B cell (primary cell): ENCODE measurements around the gene LGI1. TPM values are rescaled to one million over a fixed set of nuclear protein-coding genes. Genes with fewer than 3 reads are reported as not detected.

ENCODE experiments used
- ATAC-seq: fragments of 200-7000 bp; cut with Tn5 transposase; one replicate; pipeline ENCODE4 v1.10.0; 2021; ENCODE audit warnings: low read depth, mild to moderate bottlenecking, moderate number of reproducible peaks, moderate library complexity
- CTCF ChIA-PET: fragments of 350-600 bp; sonication (Branson Sonifier 250); formaldehyde crosslinking; loops from one replicate; lab custom pipeline; 2021; ENCODE audit warnings: antibody characterized with exemption, inconsistent platforms; lab: Charles Lee
- POLR2A ChIA-PET: fragments of 350-600 bp; sonication (Branson Sonifier 250); formaldehyde crosslinking; loops from one replicate; lab custom pipeline; 2021; ENCODE audit warnings: antibody characterized with exemption; lab: Charles Lee
- DNase-seq: peaks from one replicate; pipeline ENCODE4 v3.0.0; 2013
- H2AFZ ChIP-seq: 2 replicates; pipeline ENCODE4 v1.6.1; 2012; ENCODE audit warnings: mild to moderate bottlenecking, low read depth, low read length; ENCODE audit not compliant: insufficient read depth, poor library complexity, severe bottlenecking
- H3K27ac ChIP-seq, 2 donors: 1 replicate in 1 of 2; 2 replicates in 1 of 2; pipeline ENCODE4 v1.5.1; 2012 to 2013; ENCODE audit warnings: low read length in 2 of 2, mild to moderate bottlenecking in 2 of 2, moderate library complexity in 1 of 2
- H3K27me3 ChIP-seq, 4 experiments: fragments of 200-600 bp in 1 of 4; sonication (generic) in 1 of 4; replicated peaks in 1 of 4; 1 replicate in 2 of 4; 2 replicates in 2 of 4; pipeline versions ENCODE4 v1.6.1 to v1.7.0; 2013 to 2016; ENCODE audit warnings: low read length in 3 of 4, mild to moderate bottlenecking in 2 of 4, mixed read lengths in 1 of 4, moderate library complexity in 1 of 4; ENCODE audit not compliant: insufficient read depth in 4 of 4, control insufficient read depth in 3 of 4; ENCODE audit errors: control extremely low read depth in 1 of 4
- H3K36me3 ChIP-seq, 2 experiments: replicated peaks in 1 of 2; 1 replicate in 1 of 2; 2 replicates in 1 of 2; pipeline versions ENCODE4 v1.6.1 to v1.7.1; 2013; ENCODE audit warnings: low read length in 1 of 2; ENCODE audit not compliant: insufficient read depth in 2 of 2, control insufficient read depth in 1 of 2; ENCODE audit errors: control extremely low read depth in 1 of 2, extremely low read depth in 1 of 2
- H3K4me1 ChIP-seq, 2 donors: fragments of 200-600 bp in 1 of 2; sonication (generic) in 1 of 2; 1 replicate in 1 of 2; 2 replicates in 1 of 2; pipeline versions ENCODE4 v1.5.1 to v1.6.1; 2013 to 2017; ENCODE audit warnings: low read length in 2 of 2; ENCODE audit not compliant: control insufficient read depth in 2 of 2, insufficient read depth in 2 of 2
- H3K4me2 ChIP-seq: replicated peaks from 2 replicates; pipeline ENCODE3; 2012; ENCODE audit warnings: mild to moderate bottlenecking, low read depth, low read length; ENCODE audit not compliant: poor library complexity, severe bottlenecking
- H3K4me3 ChIP-seq, 5 experiments: fragments of 200-600 bp in 1 of 5; sonication (generic) in 1 of 5; 1 replicate in 3 of 5; 2 replicates in 2 of 5; pipeline versions ENCODE4 v1.5.1 to v1.7.0; 2011 to 2016; ENCODE audit warnings: low read length in 4 of 5, mild to moderate bottlenecking in 4 of 5, low read depth in 2 of 5, control low read depth in 1 of 5, moderate library complexity in 1 of 5; ENCODE audit not compliant: insufficient read depth in 1 of 5; ENCODE audit errors: control extremely low read depth in 1 of 5, extremely low read depth in 1 of 5
- H3K79me2 ChIP-seq: fragments of 200-600 bp; sonication (generic); one replicate; pipeline ENCODE4 v1.6.0; 2016; ENCODE audit warnings: low read length; ENCODE audit not compliant: control insufficient read depth, insufficient read depth
- H3K9ac ChIP-seq: fragments of 200-600 bp; sonication (generic); 2 replicates; pipeline ENCODE4 v1.6.1; 2017; ENCODE audit warnings: mild to moderate bottlenecking, low read length, moderate library complexity
- H3K9me3 ChIP-seq, 3 donors: one replicate each; pipeline versions ENCODE4 v1.6.1 to v1.7.1; 2013; ENCODE audit warnings: low read length in 2 of 3; ENCODE audit not compliant: control insufficient read depth in 2 of 3, insufficient read depth in 1 of 3; ENCODE audit errors: control extremely low read depth in 1 of 3
- H4K20me1 ChIP-seq: 2 replicates; pipeline ENCODE4 v1.6.0; 2012; ENCODE audit warnings: mild to moderate bottlenecking, low read length; ENCODE audit not compliant: insufficient read depth, control insufficient read depth, poor library complexity, severe bottlenecking
- H3K27ac Mint-ChIP-seq: one replicate; pipeline ENCODE4 v1.8.0; 2021; ENCODE audit warnings: mixed read lengths
- H3K27me3 Mint-ChIP-seq: one replicate; pipeline ENCODE4 v1.8.0; 2021; ENCODE audit warnings: mixed read lengths
- H3K4me1 Mint-ChIP-seq: one replicate; pipeline ENCODE4 v1.8.0; 2021; ENCODE audit warnings: mixed read lengths
- H3K4me3 Mint-ChIP-seq: one replicate; pipeline ENCODE4 v1.8.0; 2021; ENCODE audit warnings: mixed read lengths
- H3K9me3 Mint-ChIP-seq: one replicate; pipeline ENCODE4 v1.8.0; 2022; ENCODE audit warnings: mixed read lengths; ENCODE audit not compliant: insufficient read depth
- EZH2 ChIP-seq: IDR thresholded peaks from 2 replicates; pipeline ENCODE4 v1.6.1; 2012; ENCODE audit warnings: borderline replicate concordance, low read depth, mild to moderate bottlenecking, moderate library complexity, low read length; ENCODE audit not compliant: insufficient read depth, poor library complexity, severe bottlenecking
- WGBS: methylation state at CpG from one replicate; pipeline ENCODE4 v1.1.5; 2013; ENCODE audit warnings: missing lambda C conversion rate; ENCODE audit not compliant: insufficient coverage; 5-methylcytosine and 5-hydroxymethylcytosine counted together
- intact Hi-C: fragments of 100-400 bp; cut with micrococcal nuclease; formaldehyde crosslinking; loops from one replicate; pipeline ENCODE4 v1.10.0; 2022
- polyA plus RNA-seq: library from polyadenylated mRNA; depleted of rRNA; stranded (reverse); fragments of >200 nt; gene quantifications from 2 replicates; pipeline ENCODE4 v1.2.3, GENCODE V29; 2012
- total RNA-seq, 2 donors: library from RNA; stranded (reverse); fragments of 120-200 nt in 1 of 2; gene quantifications; 1 replicate in 1 of 2; 2 replicates in 1 of 2; pipeline versions ENCODE4 v1.2.3 to v1.2.4, GENCODE V29; 2013 to 2022
- TF ChIP-seq, protein P1 (sequence below): fragments of 200-600 bp; IDR thresholded peaks from one replicate; pipeline ENCODE4 v1.8.0; 2022; ENCODE audit warnings: antibody characterized with exemption, mild to moderate bottlenecking

Gene LGI1
- total and polyA plus RNA-seq, 2 donors (not counting 1 experiment from before 2014, with no cell fraction given) = not detected

DNA sequence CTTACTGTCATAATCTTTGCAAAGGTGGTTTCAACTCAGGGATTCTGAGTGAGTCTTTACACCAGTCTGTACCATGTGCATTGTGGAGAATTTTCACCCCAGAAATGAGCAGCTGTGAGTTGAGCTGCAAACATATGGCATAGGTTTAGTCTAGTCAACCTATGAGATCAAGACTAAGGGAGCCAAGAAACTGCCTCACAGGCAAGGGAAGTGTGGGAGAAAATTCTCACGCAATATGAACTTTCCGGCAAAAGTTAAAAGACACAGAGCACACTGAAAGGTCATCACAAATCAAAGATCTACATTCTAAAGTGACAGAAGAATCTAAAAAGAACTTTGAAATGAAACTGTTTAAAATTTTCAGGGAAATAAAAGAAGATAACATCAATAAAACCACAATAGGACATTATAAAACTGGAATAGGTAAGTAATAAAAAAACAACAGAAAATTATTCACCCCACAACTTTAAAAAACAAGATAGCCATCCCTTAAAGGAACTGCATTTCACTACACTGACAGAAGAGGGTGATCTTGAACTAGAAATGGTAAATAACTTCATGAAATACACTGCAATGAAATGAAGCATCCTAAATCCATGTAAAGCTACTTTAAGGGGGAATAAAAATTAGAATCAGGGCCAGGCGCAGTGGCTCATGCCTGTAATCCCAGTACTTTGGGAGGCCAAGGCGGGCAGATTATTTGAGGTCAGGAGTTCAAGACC lies 63.5 kb downstream of the LGI1 start:
- Mint-ChIP-seq H3K9me3 (peaks cover 3% of the 10 kb centered on the region), H3K4me3 (no peak overlapping the region), H3K27me3 (peaks cover 34% of the 10 kb centered on the region), H3K27ac (no peak overlapping the region), H3K4me1 (no peaks in the 10 kb centered on the region)
- H3K9ac ChIP-seq = no peak overlapping the region
- 89% methylated on average over 2 of the region's 4 CpGs for WGBS
- no peak overlapping the region for H3K27ac ChIP-seq
- no peak overlapping the region for H2AFZ ChIP-seq
- no peak overlapping the region for H3K4me2 ChIP-seq
- peaks cover 0 to 11% (median 4%) of the 10 kb centered on the region in 4 experiments for H3K27me3 ChIP-seq
- ChIA-PET POLR2A (no interaction called here), CTCF (no interaction called here)
- H3K79me2 ChIP-seq = no peaks in the 10 kb centered on the region
- no peak for ATAC-seq
- H3K36me3 ChIP-seq = no peaks in the 10 kb centered on the region
- peaks cover 0 to 2% (median 0%) of the 10 kb centered on the region in 3 donors for H3K9me3 ChIP-seq
- no peak for DNase-seq
- no peaks in the 10 kb centered on the region for H3K4me1 ChIP-seq
- no peaks in the 10 kb centered on the region for H4K20me1 ChIP-seq
- H3K4me3 ChIP-seq = no peak overlapping the region
- TF ChIP-seq EZH2 = no peak
- TF ChIP-seq, protein P1, sequence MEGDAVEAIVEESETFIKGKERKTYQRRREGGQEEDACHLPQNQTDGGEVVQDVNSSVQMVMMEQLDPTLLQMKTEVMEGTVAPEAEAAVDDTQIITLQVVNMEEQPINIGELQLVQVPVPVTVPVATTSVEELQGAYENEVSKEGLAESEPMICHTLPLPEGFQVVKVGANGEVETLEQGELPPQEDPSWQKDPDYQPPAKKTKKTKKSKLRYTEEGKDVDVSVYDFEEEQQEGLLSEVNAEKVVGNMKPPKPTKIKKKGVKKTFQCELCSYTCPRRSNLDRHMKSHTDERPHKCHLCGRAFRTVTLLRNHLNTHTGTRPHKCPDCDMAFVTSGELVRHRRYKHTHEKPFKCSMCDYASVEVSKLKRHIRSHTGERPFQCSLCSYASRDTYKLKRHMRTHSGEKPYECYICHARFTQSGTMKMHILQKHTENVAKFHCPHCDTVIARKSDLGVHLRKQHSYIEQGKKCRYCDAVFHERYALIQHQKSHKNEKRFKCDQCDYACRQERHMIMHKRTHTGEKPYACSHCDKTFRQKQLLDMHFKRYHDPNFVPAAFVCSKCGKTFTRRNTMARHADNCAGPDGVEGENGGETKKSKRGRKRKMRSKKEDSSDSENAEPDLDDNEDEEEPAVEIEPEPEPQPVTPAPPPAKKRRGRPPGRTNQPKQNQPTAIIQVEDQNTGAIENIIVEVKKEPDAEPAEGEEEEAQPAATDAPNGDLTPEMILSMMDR = no peak
- intact Hi-C loops = no loop called here

DNA sequence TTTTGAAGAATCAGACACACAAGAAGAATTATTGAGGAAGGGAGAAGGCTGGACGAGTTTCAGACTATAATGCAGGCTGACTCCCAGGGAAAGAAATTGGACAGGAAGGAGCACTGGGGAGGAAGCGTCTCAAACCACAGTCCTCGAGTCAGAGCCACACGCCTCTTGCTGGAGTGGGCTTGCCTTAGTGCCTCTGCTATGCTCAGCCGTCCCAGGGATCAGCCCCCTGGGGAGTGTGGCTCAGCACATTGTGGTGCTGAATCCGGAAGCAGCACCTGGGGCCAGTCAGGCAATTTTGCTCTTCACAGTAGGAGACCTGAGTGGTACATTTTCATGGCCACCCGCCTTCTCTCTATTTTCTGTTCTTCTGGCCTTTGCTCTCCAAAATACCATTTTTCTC lies 68.6 kb downstream of the LGI1 start:
- peaks cover 0 to 3% (median 0%) of the 10 kb centered on the region in 4 experiments for H3K27me3 ChIP-seq
- H4K20me1 ChIP-seq = no peaks in the 10 kb centered on the region
- Mint-ChIP-seq H3K4me3 (no peak overlapping the region), H3K9me3 (no peaks in the 10 kb centered on the region), H3K4me1 (no peaks in the 10 kb centered on the region), H3K27me3 (no peaks in the 10 kb centered on the region), H3K27ac (no peak overlapping the region)
- no peaks in the 10 kb centered on the region for H3K79me2 ChIP-seq
- H3K4me1 ChIP-seq = no peaks in the 10 kb centered on the region
- POLR2A ChIA-PET = no interaction called here
- no peak for TF ChIP-seq EZH2
- TF ChIP-seq, protein P1 = no peak
- H3K9ac ChIP-seq = no peak overlapping the region
- no peak overlapping the region for H3K4me3 ChIP-seq
- H3K9me3 ChIP-seq = no peaks in the 10 kb centered on the region
- 12% methylated on average over 7 of the region's 7 CpGs for WGBS
- H3K4me2 ChIP-seq = no peak overlapping the region
- intact Hi-C loops = no loop called here
- no peak overlapping the region for H2AFZ ChIP-seq
- CTCF ChIA-PET = no interaction called here
- no peak overlapping the region for H3K27ac ChIP-seq
- H3K36me3 ChIP-seq = no peaks in the 10 kb centered on the region
- ATAC-seq (no peak), DNase-seq (no peak)
